RWPE1 (cell line): ENCODE results near the gene GALNT2.

Source experiments
- CTCF ChIA-PET: fragments of 350-600 bp; sonication (Branson Sonifier 250); formaldehyde crosslinking; extraction: SDS; loops from one replicate; lab custom pipeline; 2021; lab: Yijun Ruan, JAX
- POLR2A ChIA-PET: fragments of 400-600 bp; formaldehyde crosslinking; extraction: SDS; loops from one replicate; lab custom pipeline; 2020; ENCODE audit warnings: antibody characterized with exemption; ENCODE audit not compliant: low non-redundant PET; lab: Yijun Ruan, JAX
- DNase-seq: peaks from one replicate; pipeline ENCODE4 v3.0.0; 2012; ENCODE audit warnings: low spot score
- H3K27ac ChIP-seq: fragments of 450-650 bp; 2 replicates; pipeline ENCODE4 v1.5.1; 2017
- TF ChIP-seq, protein P1 (sequence below): fragments of 450-650 bp; conservative IDR thresholded peaks from 2 replicates; pipeline ENCODE4 v1.5.1; 2017; ENCODE audit warnings: low read depth, mild to moderate bottlenecking

GALNT2 gene

DNA sequence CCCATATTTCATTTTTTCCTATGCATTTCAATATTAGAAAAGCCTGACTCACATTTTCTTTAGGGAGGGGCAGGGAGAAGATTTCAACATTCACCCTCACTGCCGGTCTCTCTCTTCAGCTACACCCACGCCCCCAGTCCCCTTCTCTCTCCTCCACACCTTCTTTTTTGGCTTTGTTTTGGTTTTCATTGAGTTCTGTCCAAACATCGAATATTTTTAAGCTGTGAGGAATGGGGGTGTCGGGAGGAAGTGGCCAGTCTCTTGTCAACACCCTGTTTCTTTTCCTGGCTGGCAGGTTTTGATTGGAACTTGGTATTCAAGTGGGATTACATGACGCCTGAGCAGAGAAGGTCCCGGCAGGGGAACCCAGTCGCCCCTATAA, 181.8 kb downstream of the GALNT2 start:
- TF ChIP-seq, protein P1, sequence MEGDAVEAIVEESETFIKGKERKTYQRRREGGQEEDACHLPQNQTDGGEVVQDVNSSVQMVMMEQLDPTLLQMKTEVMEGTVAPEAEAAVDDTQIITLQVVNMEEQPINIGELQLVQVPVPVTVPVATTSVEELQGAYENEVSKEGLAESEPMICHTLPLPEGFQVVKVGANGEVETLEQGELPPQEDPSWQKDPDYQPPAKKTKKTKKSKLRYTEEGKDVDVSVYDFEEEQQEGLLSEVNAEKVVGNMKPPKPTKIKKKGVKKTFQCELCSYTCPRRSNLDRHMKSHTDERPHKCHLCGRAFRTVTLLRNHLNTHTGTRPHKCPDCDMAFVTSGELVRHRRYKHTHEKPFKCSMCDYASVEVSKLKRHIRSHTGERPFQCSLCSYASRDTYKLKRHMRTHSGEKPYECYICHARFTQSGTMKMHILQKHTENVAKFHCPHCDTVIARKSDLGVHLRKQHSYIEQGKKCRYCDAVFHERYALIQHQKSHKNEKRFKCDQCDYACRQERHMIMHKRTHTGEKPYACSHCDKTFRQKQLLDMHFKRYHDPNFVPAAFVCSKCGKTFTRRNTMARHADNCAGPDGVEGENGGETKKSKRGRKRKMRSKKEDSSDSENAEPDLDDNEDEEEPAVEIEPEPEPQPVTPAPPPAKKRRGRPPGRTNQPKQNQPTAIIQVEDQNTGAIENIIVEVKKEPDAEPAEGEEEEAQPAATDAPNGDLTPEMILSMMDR: no peak
- POLR2A ChIA-PET: no interaction called here
- DNase-seq: no peak
- CTCF ChIA-PET: no interaction called here
- H3K27ac ChIP-seq: no peak overlapping the region

DNA sequence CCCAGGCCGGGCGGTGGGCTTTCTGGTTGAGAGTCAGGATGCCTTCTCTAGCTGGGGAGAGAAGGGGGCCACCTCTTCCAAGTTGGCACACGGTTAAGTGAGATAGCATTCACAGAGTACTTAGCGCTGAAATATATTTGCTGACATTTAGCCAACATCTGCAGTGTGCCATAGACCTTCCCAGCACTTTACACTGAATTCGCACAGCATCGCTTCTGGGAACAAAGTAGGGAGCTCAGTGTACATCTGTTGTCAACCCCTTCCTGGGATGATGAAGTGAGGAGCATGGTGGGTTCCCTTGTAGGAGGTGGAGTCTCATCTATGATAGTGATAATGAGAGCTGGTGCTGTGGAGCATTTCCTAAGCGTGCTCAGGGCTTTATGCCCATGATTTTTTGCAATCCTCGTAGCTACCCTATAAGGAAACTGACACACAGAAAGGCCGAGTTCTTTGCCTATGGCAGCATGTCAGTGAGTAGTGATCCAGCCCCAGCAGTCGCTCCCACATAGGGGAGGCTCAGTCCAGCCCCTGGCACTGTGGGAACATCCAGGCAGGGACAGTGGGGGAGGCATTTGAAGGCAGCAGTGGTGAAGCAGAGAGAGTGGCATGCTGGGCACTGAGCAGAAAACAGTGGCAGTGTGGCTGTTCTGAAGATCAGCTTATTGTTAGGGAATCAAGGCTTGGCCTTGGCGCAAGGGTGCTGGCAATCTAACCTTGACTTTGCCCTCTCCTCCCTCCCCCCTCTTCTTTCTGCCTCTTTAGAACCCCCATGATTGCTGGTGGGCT, 182.8 kb downstream of the GALNT2 start:
- ChIA-PET CTCF (interaction anchor here (0.6 kb wide), 1 partner anchor 53 kb away, joined by 3 read pairs; no protein-coding TSS in a partner anchor), POLR2A (no interaction called here)
- DNase-seq: no peak
- TF ChIP-seq, protein P1: no peak
- H3K27ac ChIP-seq: no peak overlapping the region

DNA sequence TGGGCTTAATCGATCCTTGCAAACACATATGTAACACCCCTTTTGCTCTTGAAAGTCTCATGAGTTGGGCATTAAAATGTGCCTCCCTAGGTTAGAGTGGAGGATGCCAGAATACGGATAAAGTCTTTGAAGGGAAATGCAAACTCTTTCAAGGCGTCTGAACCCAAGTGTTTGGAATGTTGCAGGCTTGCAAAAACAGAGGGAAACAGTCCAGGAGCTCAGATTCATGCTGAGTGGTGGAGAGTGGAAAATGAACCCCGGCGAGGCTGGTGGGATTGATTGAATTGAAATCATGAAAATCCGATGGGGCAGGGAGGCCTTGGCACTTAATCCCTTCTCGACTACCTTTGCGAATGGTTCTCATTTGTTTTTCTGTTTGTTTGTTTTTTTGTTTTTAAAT, 183.6 kb downstream of the GALNT2 start:
- DNase-seq: no peak
- H3K27ac ChIP-seq: no peak overlapping the region
- ChIA-PET CTCF (no interaction called here), POLR2A (no interaction called here)
- TF ChIP-seq, protein P1: no peak

DNA sequence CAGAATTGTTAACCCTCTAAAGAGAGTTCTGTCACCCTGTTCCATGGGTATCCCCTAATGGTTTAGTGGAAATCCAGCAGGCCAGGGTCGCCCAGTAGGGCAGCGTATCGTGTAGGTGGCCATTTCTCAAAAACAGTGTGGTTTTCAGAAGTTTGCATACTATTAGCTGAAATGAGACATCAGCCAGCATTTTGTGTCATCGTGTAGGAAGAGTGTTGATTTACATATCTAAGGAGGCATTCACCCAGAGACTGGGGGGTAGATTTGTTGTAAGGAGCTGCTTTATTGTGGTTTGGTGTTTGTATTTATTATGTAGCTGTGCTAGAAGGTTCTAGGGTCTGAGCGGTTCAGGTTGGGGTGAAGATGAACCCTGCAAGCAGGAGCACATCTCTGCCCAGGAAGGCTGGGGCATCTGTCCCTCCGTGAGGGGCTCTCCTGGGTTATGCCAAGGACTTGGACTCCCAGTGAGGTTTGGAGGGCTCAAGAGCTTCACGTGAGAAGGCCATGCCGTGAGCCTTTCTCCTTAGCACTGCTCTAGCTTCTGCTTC, 184.7 kb downstream of the GALNT2 start:
- CTCF ChIA-PET: no interaction called here

DNA sequence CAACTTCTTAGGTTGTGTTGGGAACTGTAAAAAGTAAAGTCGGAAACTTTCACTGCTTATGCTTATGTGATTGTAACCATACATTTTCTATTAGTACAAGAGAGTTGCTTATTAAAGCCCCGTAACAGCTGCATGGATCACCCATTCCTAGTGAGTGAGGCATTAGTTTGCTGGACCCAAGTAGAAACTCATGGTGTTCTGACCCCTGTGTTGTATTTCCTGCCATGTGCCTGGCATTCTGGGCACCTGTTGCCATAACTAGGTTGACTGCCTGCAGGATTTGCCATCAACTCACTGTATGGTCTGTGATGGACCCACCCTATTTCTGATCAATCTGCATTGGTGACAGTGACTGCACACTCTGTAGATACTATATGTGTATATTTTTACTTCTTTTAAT, 186.1 kb downstream of the GALNT2 start:
- CTCF ChIA-PET: no interaction called here
- POLR2A ChIA-PET: no interaction called here
- H3K27ac ChIP-seq: no peak overlapping the region
- no peak for DNase-seq
- TF ChIP-seq, protein P1: no peak

More for the DNA sequence above, 184.7 kb downstream of the GALNT2 start:
- DNase-seq: no peak
- H3K27ac ChIP-seq: no peak overlapping the region
- POLR2A ChIA-PET: no interaction called here
- TF ChIP-seq, protein P1: no peak

DNA sequence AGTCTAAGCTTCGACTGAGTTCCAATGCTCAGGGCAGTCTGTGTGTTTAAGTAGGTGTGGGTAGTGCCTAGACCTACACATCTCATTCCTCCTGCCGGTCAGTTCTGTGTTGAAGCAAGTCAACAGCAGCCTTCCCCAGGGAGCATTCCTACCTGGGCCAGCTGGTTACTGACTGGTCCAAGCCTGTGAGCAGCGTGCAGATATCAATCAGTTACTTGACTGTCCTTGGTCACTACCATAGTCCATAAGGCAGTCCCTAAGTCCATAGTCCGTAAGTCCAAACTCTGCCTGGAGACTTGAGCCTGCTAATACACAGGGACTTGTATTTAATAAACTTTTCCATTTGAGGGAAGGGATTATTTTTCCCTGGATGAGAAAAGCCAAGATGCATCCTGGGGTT, 187.2 kb downstream of the GALNT2 start:
- CTCF ChIA-PET: interaction anchor here (0.6 kb wide), 1 partner anchor 451 kb away, joined by 3 read pairs; no protein-coding TSS in a partner anchor

More for the DNA sequence above, 187.2 kb downstream of the GALNT2 start:
- TF ChIP-seq, protein P1: no peak
- no peak overlapping the region for H3K27ac ChIP-seq
- DNase-seq: no peak
- POLR2A ChIA-PET: no interaction called here
